ENCODE results near the gene PKNOX2. TPM values are rescaled to one million over a fixed set of nuclear protein-coding genes. Genes with fewer than 3 reads are reported as not detected.

The PKNOX2 gene
- total and polyA plus RNA-seq, 10 of the 15 experiments (the other 5 are each of a cell fraction or from before 2014, with no cell fraction given) = not detected

DNA sequence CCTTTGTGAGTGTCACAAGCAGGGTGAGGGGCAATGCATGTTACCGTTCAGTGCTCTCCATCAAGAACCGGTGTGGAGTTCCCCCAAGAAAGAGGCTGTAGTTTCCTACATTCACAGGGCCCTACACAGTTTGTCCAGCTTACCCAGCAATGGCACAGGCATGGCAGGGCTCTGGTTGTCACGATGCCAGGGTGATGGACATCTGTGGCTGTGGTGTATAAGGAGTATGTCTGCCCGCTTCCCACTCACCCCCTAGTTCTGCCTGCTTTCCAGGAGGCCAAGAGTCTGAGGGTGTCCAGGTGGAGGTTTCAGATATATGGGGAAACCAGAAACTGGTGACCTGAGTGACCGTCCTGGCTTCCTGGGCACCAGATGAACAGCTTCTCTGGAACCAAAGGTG is 116.1 kb downstream of the PKNOX2 start:
- in situ Hi-C loops (cut with MboI) = no loop called here
- Histone ChIP-seq H3K9ac (ENCODE audit: control insufficient read depth, insufficient read depth, low read length) (no peak overlapping the region), H3K4me1 (ENCODE audit: control insufficient read depth, insufficient read depth, low read length) (no peaks in the 10 kb centered on the region), H3K9me3 (replicated peaks; ENCODE audit: control insufficient read depth, insufficient read depth, low read length) (no peaks in the 10 kb centered on the region), H3K4me2 (ENCODE audit: control insufficient read depth, insufficient read depth) (no peak overlapping the region), H3K79me2 (ENCODE audit: control insufficient read depth, insufficient read depth, low read length) (no peaks in the 10 kb centered on the region), H3K4me3 (no peak overlapping the region), H3K27ac (ENCODE audit: control insufficient read depth, insufficient read depth) (no peak overlapping the region), H3K27me3 (replicated peaks in 1 of 2; ENCODE audit: control insufficient read depth in 2 of 2, insufficient read depth in 2 of 2, low read length in 1 of 2) (peaks cover 4 to 5% of the 10 kb centered on the region in 2 experiments; a peak in 3 of 4 replicates), H4K20me1 (ENCODE audit: control insufficient read depth, insufficient read depth) (no peaks in the 10 kb centered on the region), H3K36me3 (ENCODE audit: control insufficient read depth in 2 of 2, insufficient read depth in 2 of 2, low read length in 1 of 2) (no peaks in the 10 kb centered on the region), H2AFZ (ENCODE audit: control insufficient read depth, low read depth, low read length) (no peak overlapping the region)
- DNase-seq (ENCODE audit: low read depth, low spot score) (no peak), ATAC-seq (no peak), FAIRE-seq (no peak)
- POLR2A ChIA-PET = no interaction called here
- SMC1A ChIA-PET (ENCODE audit: uncharacterized antibody, unreplicated experiment) = no interaction called here
- TF ChIP-seq TCF12 (IDR thresholded peaks at IDR 0.05; ENCODE audit: low read depth, low read length) = no peak
- TF ChIP-seq, protein P1, sequence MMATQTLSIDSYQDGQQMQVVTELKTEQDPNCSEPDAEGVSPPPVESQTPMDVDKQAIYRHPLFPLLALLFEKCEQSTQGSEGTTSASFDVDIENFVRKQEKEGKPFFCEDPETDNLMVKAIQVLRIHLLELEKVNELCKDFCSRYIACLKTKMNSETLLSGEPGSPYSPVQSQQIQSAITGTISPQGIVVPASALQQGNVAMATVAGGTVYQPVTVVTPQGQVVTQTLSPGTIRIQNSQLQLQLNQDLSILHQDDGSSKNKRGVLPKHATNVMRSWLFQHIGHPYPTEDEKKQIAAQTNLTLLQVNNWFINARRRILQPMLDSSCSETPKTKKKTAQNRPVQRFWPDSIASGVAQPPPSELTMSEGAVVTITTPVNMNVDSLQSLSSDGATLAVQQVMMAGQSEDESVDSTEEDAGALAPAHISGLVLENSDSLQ (IDR thresholded peaks at IDR 0.05) = no peak
- no peak for TF ChIP-seq BCLAF1 (IDR thresholded peaks at IDR 0.05)
- no TSS peak for BruUV-seq (replicated peaks)
- 17% methylated on average over 5 of the region's 5 CpGs for WGBS (ENCODE audit: insufficient coverage, insufficient replicate concordance, low lambda C conversion rate, missing lambda C conversion rate)
- CTCF ChIA-PET = interaction anchor here (0.7 to 0.9 kb wide), 2 partner anchors 113 to 404 kb away, joined by 3 read pairs; no protein-coding TSS in a partner anchor
- RAD21 ChIA-PET (ENCODE audit: unreplicated experiment) = no interaction called here
- intact Hi-C loops (cut with micrococcal nuclease; ENCODE audit: unreplicated experiment) = no loop called here

Data from GM12878 (cell line).